GM19099 (cell line): ENCODE measurements around the gene NEK4.

ENCODE experiments used
- POLR2A ChIP-seq: IDR thresholded peaks from 3 replicates; pipeline ENCODE4 v1.6.1; 2011; ENCODE audit warnings: low read depth; ENCODE audit not compliant: insufficient read length; ENCODE audit errors: extremely low read depth

Gene NEK4

DNA sequence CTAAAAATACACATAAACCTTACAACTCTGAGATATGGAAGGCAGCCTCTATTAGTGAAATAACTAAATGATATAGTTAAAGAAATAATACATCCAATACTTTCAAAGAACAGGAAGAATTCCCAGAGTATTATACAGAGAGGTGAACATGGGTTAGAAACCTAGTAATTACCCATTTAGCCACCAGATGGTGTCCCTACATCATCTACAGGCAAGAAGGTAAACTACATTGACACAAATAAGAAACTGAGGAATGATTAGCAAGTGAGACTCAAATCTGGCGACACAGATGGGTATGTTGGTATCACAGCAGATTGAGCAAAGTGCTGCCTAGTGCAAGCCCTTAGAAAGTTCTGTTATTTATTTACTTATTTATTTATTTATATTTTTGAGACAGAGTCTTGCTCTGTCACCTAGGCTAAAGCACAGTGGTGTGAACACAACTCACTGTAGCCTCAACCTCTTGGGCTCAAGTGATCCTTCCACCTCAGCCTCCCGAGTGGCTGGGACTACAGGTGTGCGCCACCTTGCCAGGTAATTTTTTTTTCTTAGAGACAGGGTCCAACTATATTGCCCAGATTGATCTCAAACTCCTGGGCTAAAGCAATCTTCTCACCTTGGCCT lies 28.2 kb downstream of the NEK4 start:
- no peak for TF ChIP-seq POLR2A

DNA sequence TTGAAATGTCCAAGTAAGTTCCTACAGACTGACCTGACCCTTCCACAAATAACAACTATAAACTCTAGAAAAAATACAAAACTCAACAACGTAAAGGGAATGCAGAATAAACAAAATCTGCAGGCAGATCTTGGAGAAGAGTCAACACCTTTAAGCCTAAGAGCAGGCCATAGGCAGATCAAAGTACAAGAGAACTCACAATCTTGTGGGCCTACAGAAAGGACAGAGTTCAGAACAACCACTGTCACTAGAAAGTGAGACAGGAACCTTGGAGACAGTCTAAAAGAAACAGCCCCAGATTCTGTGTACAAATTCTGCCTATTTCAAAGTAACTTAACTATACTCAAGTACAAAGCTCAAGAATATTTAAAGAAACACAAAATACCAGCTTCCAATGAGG lies 31.0 kb downstream of the NEK4 start:
- TF ChIP-seq POLR2A = no peak

DNA sequence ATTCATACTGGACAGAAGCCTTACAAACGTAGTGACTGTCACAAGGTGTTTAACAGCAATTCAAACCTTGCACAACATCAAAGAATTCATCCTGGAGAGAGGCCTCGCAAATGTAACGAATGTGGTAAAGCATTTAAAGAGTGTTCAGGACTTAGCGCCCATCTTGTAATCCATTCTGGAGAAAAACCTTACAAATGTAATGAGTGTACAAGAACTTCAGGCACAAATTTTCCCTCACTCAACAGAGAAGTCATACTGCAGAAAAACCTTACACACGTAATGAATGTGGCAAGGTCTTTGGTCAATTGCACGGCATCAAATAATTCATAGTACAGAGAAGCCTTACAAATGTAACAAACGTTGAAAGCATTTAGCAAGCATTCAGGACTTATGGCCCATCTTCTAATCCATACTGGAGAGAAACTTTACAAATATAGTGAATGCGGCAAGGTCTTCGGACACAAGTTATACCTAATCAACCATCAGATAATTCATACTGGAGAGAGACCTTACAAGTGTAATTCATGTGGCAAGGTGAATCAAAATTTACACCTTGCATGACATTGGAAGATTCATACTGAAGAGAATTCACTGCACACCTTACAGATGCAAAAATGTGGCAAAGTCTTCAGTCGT lies 37.4 kb downstream of the NEK4 start:
- no peak for TF ChIP-seq POLR2A

DNA sequence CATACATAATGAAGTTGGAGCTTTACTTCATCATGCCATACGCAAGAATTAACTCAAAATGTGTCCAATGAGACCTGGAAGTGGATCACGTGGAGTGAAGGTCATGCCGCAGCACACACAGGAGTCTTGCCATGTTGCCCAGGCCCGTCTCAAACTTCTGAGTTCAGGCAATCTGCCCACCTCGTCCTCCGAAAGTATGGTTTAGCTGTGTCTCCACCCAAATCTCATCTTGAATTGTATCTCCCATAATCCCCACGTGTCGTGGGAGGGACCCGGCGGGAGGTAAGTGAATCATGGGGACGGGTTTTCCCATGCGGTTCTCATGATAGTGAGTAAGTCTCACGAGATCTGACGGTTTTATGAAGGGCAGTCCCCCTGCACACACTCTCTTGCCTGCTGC lies 39.1 kb downstream of the NEK4 start:
- no peak for TF ChIP-seq POLR2A

GRCh38 chr3:52730681-52731080 lies 40.1 kb downstream of the NEK4 start:
- TF ChIP-seq POLR2A = no peak

- TF ChIP-seq POLR2A = no peak
These were observed 46.2 kb downstream of the NEK4 start for GRCh38 chr3:52724511-52724910.

- TF ChIP-seq POLR2A = no peak
These were observed 46.8 kb downstream of the NEK4 start for GRCh38 chr3:52723935-52724334.

DNA sequence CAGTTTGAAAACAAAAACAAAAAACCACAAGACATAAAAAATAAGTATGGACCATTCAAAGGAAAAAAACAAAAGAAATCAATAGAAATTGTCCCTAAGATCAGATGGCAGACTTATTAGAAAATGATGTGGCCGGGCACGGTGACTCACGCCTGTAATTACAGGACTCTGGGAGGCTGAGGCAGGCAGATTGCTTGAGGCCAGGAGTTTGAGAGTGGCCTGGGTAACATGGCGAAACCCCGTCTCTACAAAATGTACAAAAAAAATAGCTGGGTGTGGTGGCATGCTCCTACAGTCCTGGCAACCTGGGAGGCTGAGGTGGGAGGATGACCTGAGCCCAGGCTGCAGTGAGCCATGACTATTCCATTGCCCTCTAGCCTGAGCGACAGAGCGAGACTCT lies 48.2 kb downstream of the NEK4 start:
- no peak for TF ChIP-seq POLR2A

DNA sequence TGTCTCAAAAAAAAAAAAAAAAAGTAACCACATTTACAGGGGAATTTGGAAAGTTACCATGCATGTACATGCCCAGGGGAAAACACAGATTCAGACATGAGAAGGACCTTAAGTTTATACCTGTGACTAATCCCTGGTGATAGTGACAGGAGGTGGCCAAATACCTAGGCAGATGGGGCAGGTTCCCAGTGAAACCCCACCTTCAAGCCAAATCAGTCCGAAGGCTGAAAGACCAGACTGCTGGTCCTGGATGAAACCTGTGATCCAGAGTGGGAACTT lies 49.1 kb downstream of the NEK4 start:
- no peak for TF ChIP-seq POLR2A

- no peak for TF ChIP-seq POLR2A
These were observed 49.6 kb downstream of the NEK4 start for GRCh38 chr3:52721002-52721729.

DNA sequence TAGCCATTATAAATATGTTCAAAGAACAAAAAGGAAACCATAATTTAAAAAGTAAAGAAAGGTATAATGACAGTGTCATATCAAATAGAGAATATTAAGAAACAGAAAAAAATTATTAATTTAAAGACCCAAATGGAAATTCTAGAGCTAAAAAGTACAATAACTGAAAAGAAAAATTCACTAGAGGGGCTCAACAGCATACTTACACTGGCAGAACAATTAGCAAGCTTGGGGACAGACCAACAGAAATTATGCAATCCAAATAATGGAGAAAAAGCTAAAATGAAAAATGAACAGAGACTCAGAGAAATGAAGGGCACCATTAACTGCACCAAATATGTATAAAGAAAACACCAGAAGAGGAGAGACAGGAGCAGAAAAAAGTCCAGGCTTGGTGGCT lies 51.1 kb downstream of the NEK4 start:
- TF ChIP-seq POLR2A = no peak

DNA sequence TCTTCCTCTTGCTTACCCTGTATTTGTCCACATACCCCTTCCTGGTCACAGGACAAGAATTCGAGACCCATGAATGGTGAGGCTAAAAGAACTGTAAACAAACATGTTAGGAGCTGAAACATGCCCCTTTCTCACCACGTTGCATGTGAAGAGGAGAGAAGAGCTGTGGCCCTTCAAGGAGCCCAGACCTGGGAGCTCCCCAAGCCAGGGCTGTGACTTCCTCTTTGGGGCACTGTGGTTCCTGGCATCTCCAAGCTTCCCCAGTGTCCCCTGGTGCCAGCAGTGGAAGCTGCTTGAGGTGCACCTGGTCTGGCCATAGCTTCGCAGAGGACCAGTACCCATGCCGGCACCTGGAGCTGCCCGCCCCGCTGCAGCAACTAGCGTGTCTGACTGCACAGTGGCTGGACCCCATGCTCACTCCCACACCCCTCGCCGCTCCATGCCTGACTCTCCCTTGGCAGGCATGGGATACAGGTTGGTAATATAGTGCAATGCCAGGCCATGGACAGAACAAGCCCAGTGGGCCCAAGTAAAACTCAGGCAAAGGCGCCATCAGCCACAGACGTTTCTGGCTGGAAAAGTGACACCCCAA lies 54.9 kb downstream of the NEK4 start:
- no peak for TF ChIP-seq POLR2A

DNA sequence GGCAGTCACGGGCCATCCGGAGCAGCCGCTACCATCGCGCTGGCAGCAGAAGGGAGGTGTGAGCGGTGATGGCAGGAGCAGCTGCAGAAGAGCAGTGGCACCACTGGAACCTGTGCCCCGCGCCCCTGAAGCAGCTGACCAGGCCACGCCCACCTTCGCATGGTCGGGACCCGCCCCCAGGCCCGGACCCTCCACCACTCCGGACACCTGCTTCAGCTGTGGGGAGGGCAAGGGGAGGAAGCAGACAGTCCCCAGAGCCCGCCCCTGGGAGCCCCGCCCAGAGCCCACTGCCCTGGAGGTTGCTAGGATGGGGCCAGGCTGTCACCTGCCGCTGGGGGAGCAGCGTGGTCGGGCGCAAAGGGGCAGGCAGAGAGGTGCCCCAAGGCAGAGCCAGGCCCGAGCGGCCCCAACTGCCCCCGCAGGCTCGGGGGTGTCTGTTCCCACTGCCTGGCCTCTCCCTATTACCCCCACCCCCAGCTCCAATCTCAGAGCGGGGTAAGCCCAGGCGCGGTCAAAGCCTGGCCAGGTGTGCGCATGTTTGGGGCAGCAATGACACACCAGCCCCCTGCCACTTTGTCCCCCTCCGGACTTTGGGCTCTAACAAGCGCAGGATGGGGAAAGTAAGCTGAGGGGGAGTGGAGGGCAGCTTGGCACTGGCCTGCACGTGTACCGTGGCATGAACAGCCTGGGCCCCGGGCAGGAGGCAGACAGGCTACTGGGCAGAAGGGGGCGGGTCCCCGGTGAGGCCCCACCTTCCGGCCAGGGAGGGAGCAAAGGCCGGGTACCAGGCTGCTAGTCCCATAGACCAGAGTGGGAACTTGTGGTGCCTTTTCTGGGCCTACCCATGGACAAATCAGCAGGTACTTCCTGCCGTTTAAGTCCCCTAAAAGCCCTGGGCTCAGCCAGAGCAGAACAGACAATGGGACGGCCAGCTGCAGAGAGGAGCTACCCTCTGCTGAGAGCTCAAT lies 56.1 kb downstream of the NEK4 start:
- no peak for TF ChIP-seq POLR2A

DNA sequence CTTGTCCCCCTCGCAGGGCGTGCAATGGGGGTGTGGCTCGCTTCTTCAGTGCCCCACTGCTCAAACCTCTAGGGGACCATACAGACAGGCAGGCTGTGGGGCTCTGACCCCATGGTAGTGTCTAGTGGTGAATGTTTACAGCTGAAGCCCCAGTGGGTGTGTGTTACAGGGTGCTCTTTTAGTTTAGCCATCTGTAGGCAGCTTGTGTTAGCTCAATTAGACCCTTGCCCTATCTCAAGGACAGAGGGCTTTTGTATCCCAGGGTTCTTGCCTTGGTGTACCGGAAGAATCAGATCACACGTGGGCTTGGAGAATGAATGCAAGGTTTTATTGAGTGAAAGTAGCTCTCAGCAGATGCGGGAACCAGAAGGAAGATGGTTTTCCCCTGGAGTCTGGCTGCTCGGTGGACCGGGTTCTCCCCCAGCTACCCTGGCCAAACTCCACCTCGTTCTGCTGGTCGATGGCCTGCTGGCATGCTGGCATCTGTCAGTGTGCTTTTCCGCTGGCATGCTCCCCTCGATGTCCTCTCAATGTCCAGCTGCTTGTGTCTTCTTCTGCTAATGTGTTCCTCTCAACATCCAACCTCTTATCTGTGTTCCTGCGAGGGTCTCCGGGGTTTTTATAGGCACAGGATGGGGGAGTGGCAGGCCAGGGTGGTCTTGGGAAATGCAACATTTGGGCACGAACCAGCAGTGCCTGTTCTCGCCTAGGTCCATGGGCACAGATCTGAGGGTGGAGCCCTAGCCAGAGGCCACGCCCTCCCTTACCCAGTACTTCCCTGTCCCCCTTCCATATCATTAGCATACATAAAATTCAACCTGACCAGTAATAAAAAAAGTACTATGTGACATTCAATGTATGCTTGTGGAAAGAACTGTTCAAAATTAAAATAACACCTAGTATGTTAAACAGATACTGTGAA lies 58.2 kb downstream of the NEK4 start:
- TF ChIP-seq POLR2A = no peak
